ENCODE results near the gene ZBTB17. TPM values are rescaled to one million over a fixed set of nuclear protein-coding genes. Genes with fewer than 3 reads are reported as not detected.
A peak's percentile ranks its signal among the peaks of the same experiment; 100 is the strongest.

ZBTB17 gene
- total and polyA plus RNA-seq, 9 of the 15 experiments (the other 6 are each of a cell fraction or from before 2014, with no cell fraction given): 1.1 to 53.4 (median 29.6) TPM

- no peak for TF ChIP-seq ZNF512 (tag; IDR thresholded peaks at IDR 0.05)
- no peak for TF ChIP-seq CHD4 (IDR thresholded peaks at IDR 0.05; ENCODE audit: insufficient read depth, insufficient replicate concordance, low read depth, low read length, poor library complexity, severe bottlenecking)
- TF ChIP-seq NFXL1 (CRISPR knock-in tag; IDR thresholded peaks at IDR 0.05): no peak
- no peak for TF ChIP-seq SAP30 (IDR thresholded peaks at IDR 0.05; ENCODE audit: borderline replicate concordance, insufficient read depth, low read depth, low read length, poor library complexity, severe bottlenecking)
- 0 out of 2 replicates have a peak, but pooled peaks have one; percentile 21 for TF ChIP-seq NFIC (IDR thresholded peaks at IDR 0.05)
- no peak for TF ChIP-seq NR1H2 (CRISPR knock-in tag; IDR thresholded peaks at IDR 0.05)
- no peak; the same call in 1 of the 2 replicates for TF ChIP-seq ZNF592 (IDR thresholded peaks at IDR 0.05)
- TF ChIP-seq RUNX1 (IDR thresholded peaks at IDR 0.05; ENCODE audit: low read depth): no peak
- TF ChIP-seq ATF4 (CRISPR knock-in tag; IDR thresholded peaks at IDR 0.05): no peak
- no peak for TF ChIP-seq GTF2B (IDR thresholded peaks at IDR 0.05; ENCODE audit: extremely low read depth, insufficient read length)
- no peak for TF ChIP-seq ZNF589 (CRISPR knock-in tag; IDR thresholded peaks at IDR 0.05; ENCODE audit: low read depth)
- no peak for TF ChIP-seq NR2C1 (IDR thresholded peaks at IDR 0.05)
- TF ChIP-seq NR2C1 (tag; IDR thresholded peaks at IDR 0.05): no peak
- TF ChIP-seq SNRNP70 (optimal IDR thresholded peaks at IDR 0.05; ENCODE audit: low read depth, low read length): no peak
- no peak for TF ChIP-seq USF1 (CRISPR knock-in tag; IDR thresholded peaks at IDR 0.05)
- TF ChIP-seq SMAD1 (IDR thresholded peaks at IDR 0.05; ENCODE audit: low read depth, low read length, partially characterized antibody): peak; percentile 16
- TF ChIP-seq TARDBP (IDR thresholded peaks at IDR 0.05): peak; percentile 39; the same call in 1 of the 2 replicates
- TF ChIP-seq ESRRA (IDR thresholded peaks at IDR 0.05; ENCODE audit: borderline replicate concordance, low read depth): 0 out of 2 replicates have a peak, but pooled peaks have one; percentile 44
- no peak for TF ChIP-seq FOSL1 (tag; conservative IDR thresholded peaks at IDR 0.05)
- TF ChIP-seq ZNF165 (CRISPR knock-in tag; IDR thresholded peaks at IDR 0.05; ENCODE audit: borderline replicate concordance): no peak
- TF ChIP-seq NFRKB (IDR thresholded peaks at IDR 0.05; ENCODE audit: low read depth): no peak
These were observed 33.1 kb upstream of the ZBTB17 start (continued) for GRCh38 chr1:16009030-16009460.

Data from K562 (cell line).